Measurements from ENCODE around the gene TMEM74B. TPM values are rescaled to one million over a fixed set of nuclear protein-coding genes. Genes with fewer than 3 reads are reported as not detected.
"Not testable (repeated sequence)": the region's sequence is repeated elsewhere in the genome, so short reads cannot be mapped to it uniquely, and the experiment has no call there.

The TMEM74B gene
- polyA plus RNA-seq, 4 donors, result 2.3 to 4.0 (median 3.4) TPM

GRCh38 chr20:1150968-1151367, 33.8 kb downstream of the TMEM74B start:
- no peak for DNase-seq (ENCODE audit: low read depth in 4 of 4, low spot score in 3 of 4)

- DNase-seq (ENCODE audit: low read depth in 4 of 4, low spot score in 3 of 4), result no peak
Observed at GRCh38 chr20:1150218-1150617, 34.6 kb downstream of the TMEM74B start.

DNA sequence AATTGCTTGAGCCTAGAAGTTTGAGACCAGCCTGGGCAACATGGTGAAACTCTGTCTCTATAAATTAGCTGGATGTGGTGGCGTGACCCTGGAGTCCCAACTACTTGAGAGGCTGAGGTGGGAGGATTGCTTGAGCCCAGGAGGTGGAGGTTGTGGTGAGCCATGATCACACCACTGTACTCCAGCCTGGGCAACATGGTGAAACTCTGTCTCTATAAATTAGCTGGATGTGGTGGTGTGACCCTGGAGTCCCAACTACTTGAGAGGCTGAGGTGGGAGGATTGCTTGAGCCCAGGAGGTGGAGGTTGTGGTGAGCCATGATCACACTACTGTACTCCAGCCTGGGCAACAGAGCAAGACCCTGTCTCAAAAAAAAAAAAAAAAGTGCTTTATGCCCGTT, 35.0 kb downstream of the TMEM74B start:
- DNase-seq (ENCODE audit: low read depth in 4 of 4, low spot score in 3 of 4), result not testable (repeated sequence)

- DNase-seq (ENCODE audit: low read depth in 4 of 4, low spot score in 3 of 4), result no peak
Observed at GRCh38 chr20:1146957-1147356, 37.8 kb downstream of the TMEM74B start.

GRCh38 chr20:1144401-1145172, 40.2 kb downstream of the TMEM74B start:
- no peak for DNase-seq (ENCODE audit: low read depth in 4 of 4, low spot score in 3 of 4)

DNA sequence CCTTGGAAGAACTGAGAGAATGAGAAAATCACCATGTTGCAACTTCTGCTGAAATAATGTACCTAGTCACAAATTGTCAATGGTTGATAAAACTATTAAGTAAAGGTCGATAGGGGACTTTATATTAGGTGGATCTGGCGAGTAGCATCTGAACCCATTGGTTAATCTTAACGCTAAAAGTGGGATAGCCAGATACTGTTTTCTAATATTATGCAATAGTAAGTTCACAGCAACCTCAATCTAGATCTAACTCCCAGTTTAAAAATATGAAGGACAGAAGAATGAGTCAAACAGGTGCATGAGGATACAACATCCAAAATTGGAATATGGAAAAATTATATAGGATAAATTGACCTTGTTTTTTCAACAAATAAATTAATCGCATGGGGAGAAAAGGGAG, 47.5 kb downstream of the TMEM74B start:
- no peak for DNase-seq (ENCODE audit: low read depth in 4 of 4, low spot score in 3 of 4)

DNA sequence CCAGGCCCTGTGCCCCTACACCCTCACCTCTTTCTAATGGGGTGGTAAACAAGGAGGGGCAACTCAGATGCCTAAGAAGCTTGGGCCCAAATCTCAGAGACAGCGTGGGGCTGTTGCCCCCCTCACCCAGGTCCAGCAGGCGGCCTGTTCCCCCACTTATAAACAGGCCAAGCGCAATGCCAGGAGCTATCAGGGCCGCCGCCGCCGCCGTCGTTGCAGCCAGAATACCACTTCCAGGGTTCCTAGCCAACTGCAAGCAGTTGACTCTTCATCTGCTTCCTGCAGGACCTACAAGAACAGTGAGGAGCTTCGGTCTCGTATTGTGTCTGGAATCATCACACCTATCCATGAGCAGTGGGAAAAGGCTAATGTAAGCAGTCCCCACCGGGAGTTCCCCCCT, 49.9 kb downstream of the TMEM74B start:
- no peak for DNase-seq (ENCODE audit: low read depth in 4 of 4, low spot score in 3 of 4)

- DNase-seq (ENCODE audit: low read depth in 4 of 4, low spot score in 3 of 4), result no peak
Observed at GRCh38 chr20:1134355-1134754, 50.4 kb downstream of the TMEM74B start.

GRCh38 chr20:1131354-1131753, 53.4 kb downstream of the TMEM74B start:
- no peak for DNase-seq (ENCODE audit: low read depth in 4 of 4, low spot score in 3 of 4)

DNA sequence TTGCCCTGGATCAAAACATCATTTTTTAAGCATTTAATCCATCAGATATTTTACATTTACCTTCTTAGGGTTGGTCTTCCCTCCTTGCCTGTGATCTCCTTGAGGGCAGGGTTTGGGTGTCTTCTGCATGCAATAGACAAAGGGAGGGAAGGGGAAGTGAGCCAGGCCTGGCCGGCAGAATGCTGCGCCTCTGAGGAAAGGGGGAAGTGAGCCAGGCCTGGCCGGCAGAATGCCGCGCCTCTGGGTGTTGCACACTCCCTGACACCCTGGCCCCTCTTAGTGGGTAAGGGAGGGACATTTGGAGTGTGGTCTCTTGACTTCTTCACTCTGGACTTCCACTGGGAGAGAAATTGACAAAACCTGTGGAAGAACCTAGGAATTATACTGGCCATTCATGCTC, 53.9 kb downstream of the TMEM74B start:
- DNase-seq (ENCODE audit: low read depth in 4 of 4, low spot score in 3 of 4), result no peak

Other genes starting within 250 kb of the TMEM74B start
- gene RSPO4, start 182.7 kb downstream of the TMEM74B start, polyA plus RNA-seq (ENCODE audit: insufficient read length in 4 of 4), result 1 to 10 TPM in 3 of 4 donors, under 1 TPM in 1; 0.96 to 1.7 (median 1.6) TPM
- gene PSMF1, start 66.4 kb downstream of the TMEM74B start, polyA plus RNA-seq (ENCODE audit: insufficient read length in 4 of 4), result 100 to 1,000 TPM; 131 to 153 (median 144) TPM
- under 1 TPM; 0.24 to 0.44 (median 0.35) TPM for gene C20orf202, start 18.5 kb upstream of the TMEM74B start, polyA plus RNA-seq (ENCODE audit: insufficient read length in 4 of 4)
- not detected for gene RAD21L1, start 41.1 kb upstream of the TMEM74B start, polyA plus RNA-seq (ENCODE audit: insufficient read length in 4 of 4)
- gene SNPH, start 81.3 kb upstream of the TMEM74B start, polyA plus RNA-seq (ENCODE audit: insufficient read length in 4 of 4), result 1 to 10 TPM; 2.7 to 3.2 (median 2.9) TPM
- gene SDCBP2, start 144.2 kb upstream of the TMEM74B start, polyA plus RNA-seq (ENCODE audit: insufficient read length in 4 of 4), result 1 to 10 TPM; 1.7 to 3.8 (median 2.4) TPM
- 100 to 1,000 TPM; 362 to 409 (median 396) TPM for gene FKBP1A, start 208.1 kb upstream of the TMEM74B start, polyA plus RNA-seq (ENCODE audit: insufficient read length in 4 of 4)